Neural cell (in vitro differentiated cells): ENCODE measurements around the gene RPS17. TPM values are rescaled to one million over a fixed set of nuclear protein-coding genes. Genes with fewer than 3 reads are reported as not detected.

Source experiments
- H2AFZ ChIP-seq: fragments of 200-600, 300-800 bp; sonication (generic), shearing (Covaris generic); 2 replicates; pipeline ENCODE4 v1.6.0; 2014; ENCODE audit warnings: low read depth, mild to moderate bottlenecking, antibody characterized with exemption, low read length, moderate library complexity
- H3F3A ChIP-seq: fragments of 200-600 bp; shearing (Covaris generic); 2 replicates; pipeline ENCODE4 v1.6.1; 2016; ENCODE audit warnings: mild to moderate bottlenecking, moderate library complexity, mixed read lengths, antibody characterized with exemption, low read length; ENCODE audit not compliant: insufficient read depth, poor library complexity, severe bottlenecking
- H3K27ac ChIP-seq: fragments of 200-600, 300-800 bp; sonication (generic), shearing (Covaris generic); 2 replicates; pipeline ENCODE4 v1.5.1; 2014; ENCODE audit warnings: mild to moderate bottlenecking, low read length, moderate library complexity
- H3K27me3 ChIP-seq: fragments of 300-800, 200-600 bp; sonication (generic), shearing (Covaris generic); 2 replicates; pipeline ENCODE4 v1.6.0; 2014; ENCODE audit warnings: mild to moderate bottlenecking, low read depth, low read length, moderate library complexity; ENCODE audit not compliant: insufficient read depth
- H3K36me3 ChIP-seq: fragments of 300-800, 200-600 bp; sonication (generic), shearing (Covaris generic); 2 replicates; pipeline ENCODE4 v1.5.1; 2014; ENCODE audit warnings: mild to moderate bottlenecking, antibody characterized with exemption, low read length, moderate library complexity; ENCODE audit not compliant: insufficient read depth
- H3K4me2 ChIP-seq: fragments of 300-800, 200-600 bp; sonication (generic), shearing (Covaris generic); 2 replicates; pipeline ENCODE4 v1.6.0; 2014; ENCODE audit warnings: mild to moderate bottlenecking, low read length
- H3K4me3 ChIP-seq: fragments of 300-800, 200-600 bp; sonication (generic), shearing (Covaris generic); 2 replicates; pipeline ENCODE4 v1.5.1; 2014; ENCODE audit warnings: mild to moderate bottlenecking, low read length, moderate library complexity
- H3K79me2 ChIP-seq: fragments of 200-600 bp; shearing (Covaris generic); replicated peaks from 2 replicates; pipeline ENCODE4 v1.6.0; 2014; ENCODE audit warnings: mild to moderate bottlenecking, low read length, moderate library complexity; ENCODE audit not compliant: insufficient read depth
- H3K9ac ChIP-seq: fragments of 300-800, 200-600 bp; sonication (generic), shearing (Covaris generic); 2 replicates; pipeline ENCODE4 v1.6.1; 2016; ENCODE audit warnings: mild to moderate bottlenecking, low read length, mixed read lengths
- H3K9me2 ChIP-seq: fragments of 200-600 bp; shearing (Covaris generic); 2 replicates; pipeline ENCODE4 v1.6.1; 2016; ENCODE audit warnings: mild to moderate bottlenecking, low read length, mixed read lengths; ENCODE audit not compliant: insufficient read depth
- H3K9me3 ChIP-seq: fragments of 200-600, 300-800 bp; sonication (generic), shearing (Covaris generic); 2 replicates; pipeline ENCODE4 v1.6.1; 2016; ENCODE audit warnings: mild to moderate bottlenecking, mixed run types, low read length, moderate library complexity, mixed read lengths
- H4K20me1 ChIP-seq: fragments of 200-600 bp; shearing (Covaris generic); 2 replicates; pipeline ENCODE4 v1.6.1; 2016; ENCODE audit warnings: mild to moderate bottlenecking, mixed run types; ENCODE audit not compliant: insufficient read depth
- EP300 ChIP-seq: fragments of 450-650 bp; conservative IDR thresholded peaks from 2 replicates; pipeline ENCODE4 v1.6.1; 2014; ENCODE audit warnings: antibody characterized with exemption, mild to moderate bottlenecking, moderate library complexity; ENCODE audit not compliant: poor library complexity, severe bottlenecking
- EZH2 ChIP-seq: fragments of 200-600, 300-800 bp; shearing (Covaris generic), sonication (generic); IDR thresholded peaks from 2 replicates; pipeline ENCODE4 v1.6.1; 2014; ENCODE audit warnings: antibody characterized with exemption, low read length, borderline replicate concordance, mild to moderate bottlenecking; ENCODE audit not compliant: insufficient read depth, poor library complexity, severe bottlenecking
- MXI1 ChIP-seq: fragments of 450-650 bp; conservative IDR thresholded peaks from 2 replicates; pipeline ENCODE4 v1.6.1; 2014; ENCODE audit warnings: antibody characterized with exemption, mild to moderate bottlenecking; ENCODE audit not compliant: poor library complexity, severe bottlenecking
- POLR2AphosphoS5 ChIP-seq: IDR thresholded peaks from 2 replicates; pipeline ENCODE4 v1.6.1; 2012
- RAD21 ChIP-seq: fragments of 450-650 bp; conservative IDR thresholded peaks from 2 replicates; pipeline ENCODE4 v1.6.1; 2014; ENCODE audit warnings: antibody characterized with exemption, mild to moderate bottlenecking, moderate library complexity
- SMC3 ChIP-seq: fragments of 450-650 bp; conservative IDR thresholded peaks from 2 replicates; pipeline ENCODE4 v1.6.1; 2014; ENCODE audit warnings: antibody characterized with exemption, mild to moderate bottlenecking, moderate library complexity; ENCODE audit not compliant: poor library complexity
- TAF1 ChIP-seq: IDR thresholded peaks from 2 replicates; pipeline ENCODE4 v1.6.1; 2012; ENCODE audit warnings: low read depth
- polyA plus RNA-seq: library from polyadenylated mRNA; depleted of rRNA; stranded (reverse); fragments of >200 nt; gene quantifications from 2 replicates; pipeline ENCODE4 v1.2.3, GENCODE V29; 2014
- TF ChIP-seq, protein P1 (sequence below): IDR thresholded peaks from 2 replicates; pipeline ENCODE4 v1.6.1; 2012; ENCODE audit warnings: borderline replicate concordance
- TF ChIP-seq, protein P2 (sequence below): fragments of 450-650 bp; IDR thresholded peaks from 2 replicates; pipeline ENCODE4 v1.5.1; 2014; ENCODE audit warnings: antibody characterized with exemption, mild to moderate bottlenecking, moderate library complexity; ENCODE audit not compliant: poor library complexity, severe bottlenecking

RPS17 gene
- polyA plus RNA-seq, 1 donor from 2014 or later, result 2,561 TPM

DNA sequence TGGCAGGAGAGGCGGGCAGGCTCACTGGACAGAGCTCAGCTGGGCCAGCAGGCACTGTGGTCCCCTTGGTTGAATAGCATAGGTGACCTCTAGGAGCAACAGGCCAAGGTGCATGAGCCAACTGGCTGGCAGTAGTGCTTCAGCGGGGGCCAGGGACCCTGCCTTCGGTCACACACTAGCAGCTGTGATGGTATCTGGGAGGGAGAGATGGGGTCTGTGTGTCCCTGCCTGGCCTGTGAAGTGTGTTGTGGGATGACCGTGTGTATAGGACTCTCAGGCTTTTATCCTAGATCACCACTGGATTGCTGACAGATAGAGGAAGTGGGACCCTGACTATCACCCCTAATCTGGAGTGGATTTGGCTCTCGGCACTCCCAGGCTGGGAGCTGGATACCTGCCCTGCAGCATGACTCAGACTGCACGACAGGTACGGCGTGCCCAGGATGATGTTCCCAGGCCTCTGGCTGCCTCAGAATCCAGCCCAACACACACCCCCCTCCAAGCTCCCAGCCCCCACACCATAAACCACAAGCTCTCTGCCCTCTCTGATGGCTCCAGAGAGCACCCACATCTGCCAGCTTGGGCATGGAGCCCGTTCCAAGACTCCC is 7.8 kb downstream of the RPS17 start:
- Histone ChIP-seq H4K20me1 (no peaks in the 10 kb centered on the region), H3K9me3 (no peaks in the 10 kb centered on the region), H3K27ac (no peak overlapping the region), H3K79me2 (no peaks in the 10 kb centered on the region), H2AFZ (no peak overlapping the region), H3K9ac (no peak overlapping the region), H3K4me2 (no peak overlapping the region), H3F3A (no peaks in the 10 kb centered on the region), H3K9me2 (no peaks in the 10 kb centered on the region), H3K36me3 (no peaks in the 10 kb centered on the region), H3K4me3 (no peak overlapping the region), H3K27me3 (no peaks in the 10 kb centered on the region)
- no peak for TF ChIP-seq TAF1
- TF ChIP-seq, protein P1, sequence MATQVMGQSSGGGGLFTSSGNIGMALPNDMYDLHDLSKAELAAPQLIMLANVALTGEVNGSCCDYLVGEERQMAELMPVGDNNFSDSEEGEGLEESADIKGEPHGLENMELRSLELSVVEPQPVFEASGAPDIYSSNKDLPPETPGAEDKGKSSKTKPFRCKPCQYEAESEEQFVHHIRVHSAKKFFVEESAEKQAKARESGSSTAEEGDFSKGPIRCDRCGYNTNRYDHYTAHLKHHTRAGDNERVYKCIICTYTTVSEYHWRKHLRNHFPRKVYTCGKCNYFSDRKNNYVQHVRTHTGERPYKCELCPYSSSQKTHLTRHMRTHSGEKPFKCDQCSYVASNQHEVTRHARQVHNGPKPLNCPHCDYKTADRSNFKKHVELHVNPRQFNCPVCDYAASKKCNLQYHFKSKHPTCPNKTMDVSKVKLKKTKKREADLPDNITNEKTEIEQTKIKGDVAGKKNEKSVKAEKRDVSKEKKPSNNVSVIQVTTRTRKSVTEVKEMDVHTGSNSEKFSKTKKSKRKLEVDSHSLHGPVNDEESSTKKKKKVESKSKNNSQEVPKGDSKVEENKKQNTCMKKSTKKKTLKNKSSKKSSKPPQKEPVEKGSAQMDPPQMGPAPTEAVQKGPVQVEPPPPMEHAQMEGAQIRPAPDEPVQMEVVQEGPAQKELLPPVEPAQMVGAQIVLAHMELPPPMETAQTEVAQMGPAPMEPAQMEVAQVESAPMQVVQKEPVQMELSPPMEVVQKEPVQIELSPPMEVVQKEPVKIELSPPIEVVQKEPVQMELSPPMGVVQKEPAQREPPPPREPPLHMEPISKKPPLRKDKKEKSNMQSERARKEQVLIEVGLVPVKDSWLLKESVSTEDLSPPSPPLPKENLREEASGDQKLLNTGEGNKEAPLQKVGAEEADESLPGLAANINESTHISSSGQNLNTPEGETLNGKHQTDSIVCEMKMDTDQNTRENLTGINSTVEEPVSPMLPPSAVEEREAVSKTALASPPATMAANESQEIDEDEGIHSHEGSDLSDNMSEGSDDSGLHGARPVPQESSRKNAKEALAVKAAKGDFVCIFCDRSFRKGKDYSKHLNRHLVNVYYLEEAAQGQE, result no peak
- no peak for TF ChIP-seq MXI1
- TF ChIP-seq, protein P2, sequence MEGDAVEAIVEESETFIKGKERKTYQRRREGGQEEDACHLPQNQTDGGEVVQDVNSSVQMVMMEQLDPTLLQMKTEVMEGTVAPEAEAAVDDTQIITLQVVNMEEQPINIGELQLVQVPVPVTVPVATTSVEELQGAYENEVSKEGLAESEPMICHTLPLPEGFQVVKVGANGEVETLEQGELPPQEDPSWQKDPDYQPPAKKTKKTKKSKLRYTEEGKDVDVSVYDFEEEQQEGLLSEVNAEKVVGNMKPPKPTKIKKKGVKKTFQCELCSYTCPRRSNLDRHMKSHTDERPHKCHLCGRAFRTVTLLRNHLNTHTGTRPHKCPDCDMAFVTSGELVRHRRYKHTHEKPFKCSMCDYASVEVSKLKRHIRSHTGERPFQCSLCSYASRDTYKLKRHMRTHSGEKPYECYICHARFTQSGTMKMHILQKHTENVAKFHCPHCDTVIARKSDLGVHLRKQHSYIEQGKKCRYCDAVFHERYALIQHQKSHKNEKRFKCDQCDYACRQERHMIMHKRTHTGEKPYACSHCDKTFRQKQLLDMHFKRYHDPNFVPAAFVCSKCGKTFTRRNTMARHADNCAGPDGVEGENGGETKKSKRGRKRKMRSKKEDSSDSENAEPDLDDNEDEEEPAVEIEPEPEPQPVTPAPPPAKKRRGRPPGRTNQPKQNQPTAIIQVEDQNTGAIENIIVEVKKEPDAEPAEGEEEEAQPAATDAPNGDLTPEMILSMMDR, result no peak
- TF ChIP-seq EZH2, result no peak
- TF ChIP-seq RAD21, result no peak
- TF ChIP-seq POLR2AphosphoS5, result no peak
- TF ChIP-seq SMC3, result no peak
- no peak for TF ChIP-seq EP300

DNA sequence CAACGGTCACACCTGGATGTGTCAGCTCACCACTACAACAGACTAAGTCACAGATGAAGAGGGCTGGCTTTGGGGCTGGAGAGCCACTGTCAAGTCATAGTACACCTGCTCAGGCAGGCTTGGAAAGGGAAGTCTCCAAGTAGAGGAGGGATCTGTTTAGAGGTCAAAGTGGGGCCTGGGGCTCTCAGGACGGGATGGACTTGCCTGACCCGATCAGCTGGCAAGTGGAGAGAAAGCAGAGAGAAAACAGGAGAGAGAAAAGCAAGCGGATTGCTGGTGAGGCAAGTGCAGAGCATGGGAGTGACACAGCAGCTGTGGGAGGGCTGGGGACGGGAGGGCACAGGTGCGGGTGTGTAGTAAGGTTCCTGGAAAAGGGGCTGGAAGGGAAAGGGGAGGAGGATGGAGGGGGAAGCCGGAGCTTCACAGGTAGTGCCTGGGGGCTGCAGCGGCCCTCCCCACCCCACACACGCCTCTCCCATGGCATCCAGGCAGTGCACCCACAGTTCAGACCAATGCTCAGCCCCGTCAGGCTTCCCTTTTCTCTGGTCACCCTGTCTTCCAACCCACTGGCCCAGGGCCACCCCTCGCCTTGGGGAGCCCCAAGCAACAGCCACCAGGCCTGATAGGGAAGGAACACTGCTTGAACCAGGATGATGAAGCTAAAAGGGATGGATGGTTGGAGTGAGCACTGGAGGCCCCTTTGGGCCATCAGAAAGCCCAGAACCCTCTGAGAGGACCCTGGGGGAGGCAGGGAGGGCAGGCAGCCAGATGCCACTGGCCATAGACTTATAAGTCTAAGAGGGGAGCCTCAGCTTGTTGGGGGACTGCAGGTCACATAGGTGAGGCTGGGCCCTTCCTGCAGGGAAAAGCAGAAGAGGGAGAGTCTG is 8.5 kb downstream of the RPS17 start:
- H3K9me2 ChIP-seq, result no peaks in the 10 kb centered on the region
- no peak for TF ChIP-seq TAF1
- TF ChIP-seq MXI1, result no peak
- no peak for TF ChIP-seq EZH2
- TF ChIP-seq, protein P2, result no peak
- H3K79me2 ChIP-seq, result no peaks in the 10 kb centered on the region
- H3K27me3 ChIP-seq, result no peaks in the 10 kb centered on the region
- H4K20me1 ChIP-seq, result no peaks in the 10 kb centered on the region
- H3F3A ChIP-seq, result no peaks in the 10 kb centered on the region
- H3K4me2 ChIP-seq, result no peak overlapping the region
- no peak overlapping the region for H3K27ac ChIP-seq
- no peak overlapping the region for H3K4me3 ChIP-seq
- H3K9me3 ChIP-seq, result no peaks in the 10 kb centered on the region
- H2AFZ ChIP-seq, result no peak overlapping the region
- no peak overlapping the region for H3K9ac ChIP-seq
- H3K36me3 ChIP-seq, result no peaks in the 10 kb centered on the region
